ENCODE measurements around the gene GPR173. TPM values are rescaled to one million over a fixed set of nuclear protein-coding genes. Genes with fewer than 3 reads are reported as not detected.
A peak's percentile ranks its signal among the peaks of the same experiment; 100 is the strongest.

The GPR173 gene
- polyA plus RNA-seq, 1 experiment: 2.7 TPM

- Histone ChIP-seq H3K36me3 (ENCODE audit: control insufficient read depth, insufficient read depth, low read length) (no peaks in the 10 kb centered on the region), H3K4me3 (ENCODE audit: low read depth, low read length) (no peak overlapping the region), H3K27me3 (ENCODE audit: control insufficient read depth, insufficient read depth, low read length) (no peaks in the 10 kb centered on the region)
- TF ChIP-seq CTCF (IDR thresholded peaks at IDR 0.05; ENCODE audit: insufficient read depth, low read depth, low read length): no peak
- peak; percentile 31 for DNase-seq (ENCODE audit: low read depth)
- ChIA-PET POLR2A (interaction anchor here (0.7 kb wide), 1 partner anchor 145 kb away, joined by 3 read pairs; no protein-coding TSS in a partner anchor), CTCF (no interaction called here)
Measured at GRCh38 chrX:53128097-53128749, 79.6 kb downstream of the GPR173 start.

Small RNA genes within 50 kb of the gene (small RNA-seq; reads per million reads assigned to genes)
- gene AL591212.2 (ENCODE audit: insufficient read length, low read depth, low replicate concordance): not detected

Other genes with a start within 250 kb of the GPR173 start
- gene XAGE5, start 237.5 kb upstream of the GPR173 start, polyA plus RNA-seq (2011; rRNA removed): not detected in 2 replicates
- not detected in 2 replicates for gene XAGE3, start 180.7 kb upstream of the GPR173 start, polyA plus RNA-seq (2011; rRNA removed)
- gene FAM156B, start 151.5 kb upstream of the GPR173 start, polyA plus RNA-seq (2011; rRNA removed): 28.8 and 49.5 TPM in 2 replicates
- 27.6 and 33.3 TPM in 2 replicates for gene FAM156A, start 90.3 kb upstream of the GPR173 start, polyA plus RNA-seq (2011; rRNA removed)
- gene TSPYL2, start 33.6 kb downstream of the GPR173 start, polyA plus RNA-seq (2011; rRNA removed): 22.9 and 29.3 TPM in 2 replicates
- gene KANTR, start 45.4 kb downstream of the GPR173 start, polyA plus RNA-seq (2011; rRNA removed): 2.3 and 2.5 TPM in 2 replicates
- gene KDM5C, start 176.4 kb downstream of the GPR173 start, polyA plus RNA-seq (2011; rRNA removed): 48.5 and 67.1 TPM in 2 replicates
- 10.6 and 13.5 TPM in 2 replicates for gene IQSEC2, start 232.8 kb downstream of the GPR173 start, polyA plus RNA-seq (2011; rRNA removed)

All from BJ (cell line).